Activated T-helper 2 cell treated with anti-CD3 and anti-CD28 coated beads, Interferon-gamma antibody, Interleukin-2, Interleukin-4, amounts not matched to agents 10 μg/mL and 5 μg/mL and 100 μg/mL, durations not matched to agents 14 hours and 24 hours and 36 hours (primary cell): ENCODE data around the gene LRRC15. TPM values are rescaled to one million over a fixed set of nuclear protein-coding genes. Genes with fewer than 3 reads are reported as not detected.

ENCODE experiments used
- DNase-seq: peaks from one replicate; pipeline ENCODE4 v3.0.0; 2021; ENCODE audit warnings: low spot score
- H3K27ac Mint-ChIP-seq: one replicate; pipeline ENCODE4 v1.8.0; 2021; ENCODE audit warnings: mixed read lengths
- H3K27me3 Mint-ChIP-seq: one replicate; pipeline ENCODE4 v1.8.0; 2021; ENCODE audit warnings: low read depth, mixed read lengths
- H3K36me3 Mint-ChIP-seq: one replicate; pipeline ENCODE4 v1.8.0; 2021; ENCODE audit warnings: low read depth, mixed read lengths
- H3K4me1 Mint-ChIP-seq: one replicate; pipeline ENCODE4 v1.8.0; 2021; ENCODE audit warnings: low read depth, mixed read lengths
- H3K4me3 Mint-ChIP-seq: one replicate; pipeline ENCODE4 v1.8.0; 2021; ENCODE audit warnings: low read depth, mild to moderate bottlenecking, moderate library complexity, mixed read lengths
- H3K9me3 Mint-ChIP-seq: one replicate; pipeline ENCODE4 v1.8.0; 2021; ENCODE audit warnings: mixed read lengths
- intact Hi-C: fragments of 100-400 bp; cut with micrococcal nuclease; formaldehyde crosslinking; loops from one replicate; pipeline ENCODE4 v1.15.1; 2023
- total RNA-seq: library from RNA; stranded (reverse); gene quantifications from 2 replicates; pipeline ENCODE4 v1.2.3, GENCODE V29; 2022

The LRRC15 gene
- total RNA-seq, 1 donor from 2014 or later, result not detected

- Mint-ChIP-seq H3K9me3 (peaks cover 5% of the 10 kb centered on the region), H3K27me3 (peaks cover 3% of the 10 kb centered on the region), H3K4me1 (peaks cover 60% of the 10 kb centered on the region), H3K4me3 (peak overlapping the region; percentile 54), H3K36me3 (peaks cover 5% of the 10 kb centered on the region), H3K27ac (peak overlapping the region; percentile 86)
- intact Hi-C loops, result loop anchor here (2.0 to 10.0 kb wide), 6 partner anchors 52 to 435 kb away; no protein-coding TSS in a partner anchor
- DNase-seq, result peak; percentile 50
Observed at GRCh38 chr3:194306771-194307640, 62.5 kb downstream of the LRRC15 start.

GRCh38 chr3:194306109-194306686 is 63.3 kb downstream of the LRRC15 start:
- H3K9me3 Mint-ChIP-seq, result peaks cover 5% of the 10 kb centered on the region
- peak overlapping the region; percentile 86 for H3K27ac Mint-ChIP-seq
- peaks cover 3% of the 10 kb centered on the region for H3K27me3 Mint-ChIP-seq
- H3K4me3 Mint-ChIP-seq, result no peak overlapping the region
- peaks cover 59% of the 10 kb centered on the region for H3K4me1 Mint-ChIP-seq
- H3K36me3 Mint-ChIP-seq, result peaks cover 5% of the 10 kb centered on the region
- intact Hi-C loops, result loop anchor here (2.0 to 10.0 kb wide), 6 partner anchors 51 to 434 kb away; no protein-coding TSS in a partner anchor
- peak; percentile 67 for DNase-seq

DNA sequence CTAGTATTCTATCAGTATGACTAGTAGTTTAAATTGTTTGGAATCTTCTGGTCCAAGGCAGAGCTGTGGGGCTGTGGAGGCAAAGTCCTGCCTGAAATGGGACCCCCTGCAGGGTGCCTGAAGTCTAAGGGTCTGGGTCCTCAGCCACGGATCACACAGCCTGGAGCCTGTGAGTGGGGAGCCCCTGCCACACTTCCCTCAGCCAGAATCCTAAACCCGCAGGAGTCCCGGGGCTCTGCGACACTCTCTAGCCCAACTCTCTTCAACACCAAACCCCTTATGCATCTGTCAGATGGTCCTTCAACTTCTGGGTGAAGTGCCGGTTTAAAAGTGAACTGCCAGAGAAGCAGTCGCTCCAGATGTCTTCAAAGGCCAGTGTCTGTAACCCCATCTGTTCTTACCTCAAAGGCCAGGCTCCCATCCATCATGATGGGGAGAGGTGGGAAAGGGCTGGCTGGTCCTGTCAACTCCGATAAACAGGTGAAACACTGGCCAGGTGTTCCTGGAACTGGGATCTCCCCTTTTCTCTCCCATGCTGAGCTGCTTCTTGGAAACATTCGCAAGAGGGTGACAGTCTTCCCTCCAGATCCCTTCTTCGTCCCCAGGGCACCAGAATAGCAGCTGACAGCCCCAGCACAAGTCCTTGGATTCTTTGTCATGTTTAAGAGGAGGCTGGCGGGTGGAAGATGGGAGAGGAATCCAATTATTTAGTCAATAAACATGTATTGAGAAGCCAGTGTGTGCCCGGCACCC is 64.0 kb downstream of the LRRC15 start:
- intact Hi-C loops, result loop anchor here (2.0 to 10.0 kb wide), 6 partner anchors 51 to 433 kb away; no protein-coding TSS in a partner anchor
- peaks cover 57% of the 10 kb centered on the region for H3K4me1 Mint-ChIP-seq
- H3K9me3 Mint-ChIP-seq, result peaks cover 5% of the 10 kb centered on the region
- H3K4me3 Mint-ChIP-seq, result no peak overlapping the region
- no peak for DNase-seq
- peak overlapping the region; percentile 40 for H3K27ac Mint-ChIP-seq
- H3K27me3 Mint-ChIP-seq, result peaks cover 1% of the 10 kb centered on the region
- peaks cover 5% of the 10 kb centered on the region for H3K36me3 Mint-ChIP-seq

Other genes with a start within 250 kb of the LRRC15 start
- gene HES1, start 233.6 kb downstream of the LRRC15 start, total RNA-seq, result 0.37 and 0.53 TPM in 2 replicates
- gene CPN2, start 18.4 kb downstream of the LRRC15 start, total RNA-seq, result not detected in 2 replicates
- 0.23 and 0.28 TPM in 2 replicates for gene GP5, start 29.5 kb upstream of the LRRC15 start, total RNA-seq
- 136 and 150 TPM in 2 replicates for gene ATP13A3, start 117.3 kb upstream of the LRRC15 start, total RNA-seq